Tibial artery (tissue), 4 donors: ENCODE results near the gene ACSL6.

Source experiments
- DNase-seq, 2 donors: peaks; one replicate each; pipeline ENCODE4 v3.0.0-alpha.2; 2019
- H3K27ac ChIP-seq, 2 donors: fragments of 200-600 bp; sonication (generic) in 1 of 2; 1 replicate in 1 of 2; 2 replicates in 1 of 2; pipeline ENCODE4 v1.5.1; 2018 to 2019; ENCODE audit warnings: mild to moderate bottlenecking in 1 of 2
- H3K27me3 ChIP-seq, 2 donors: fragments of 200-600 bp; sonication (generic) in 1 of 2; one replicate each; pipeline versions ENCODE4 v1.5.1 to v1.6.0; 2016 to 2019
- H3K36me3 ChIP-seq, 3 donors: fragments of 200-600 bp; sonication (generic) in 2 of 3; one replicate each; pipeline ENCODE4 v1.5.1; 2016 to 2019; ENCODE audit warnings: mild to moderate bottlenecking in 2 of 3
- H3K4me1 ChIP-seq, 4 donors: fragments of 200-600 bp; sonication (generic) in 2 of 4; 1 replicate in 3 of 4; 2 replicates in 1 of 4; pipeline ENCODE4 v1.5.1; 2016 to 2019
- H3K4me3 ChIP-seq, 2 donors: fragments of 200-600 bp; sonication (generic) in 1 of 2; 1 replicate in 1 of 2; 2 replicates in 1 of 2; pipeline ENCODE4 v1.5.1; 2018 to 2019; ENCODE audit warnings: mild to moderate bottlenecking in 2 of 2
- H3K9me3 ChIP-seq, 3 donors: fragments of 200-600 bp; sonication (generic) in 1 of 3; one replicate each; pipeline ENCODE4 v1.5.1; 2016 to 2019
- CTCF ChIP-seq, 2 experiments: fragments of 200-600 bp in 1 of 2; fragments of 450-650 bp in 1 of 2; IDR thresholded peaks; one replicate each; pipeline ENCODE4 v1.5.1; 2017 to 2019; ENCODE audit warnings: antibody characterized with exemption in 2 of 2, mild to moderate bottlenecking in 1 of 2, moderate library complexity in 1 of 2
- intact Hi-C: fragments of 100-400 bp; cut with DNase I; formaldehyde crosslinking; loops from one replicate; pipeline ENCODE4 v1.15.0; 2023; ENCODE audit warnings: low total_unique reads

The ACSL6 gene

GRCh38 chr5:131980696-131981095 lies 30.8 kb downstream of the ACSL6 start:
- Histone ChIP-seq H3K4me3 (no peak overlapping the region), H3K4me1 (peaks cover 0 to 10% (median 4%) of the 10 kb centered on the region in 4 donors), H3K27ac (no peak overlapping the region), H3K9me3 (no peaks in the 10 kb centered on the region), H3K27me3 (no peaks in the 10 kb centered on the region), H3K36me3 (no peaks in the 10 kb centered on the region)
- intact Hi-C loops = no loop called here
- no peak for TF ChIP-seq CTCF (IDR thresholded peaks at IDR 0.05)
- DNase-seq = no peak

- no peak overlapping the region for H3K27ac ChIP-seq
- H3K4me3 ChIP-seq = no peak overlapping the region
- DNase-seq = no peak
- no peaks in the 10 kb centered on the region for H3K36me3 ChIP-seq
- intact Hi-C loops = no loop called here
- H3K4me1 ChIP-seq = peaks cover 0 to 10% (median 4%) of the 10 kb centered on the region in 4 donors
- no peak for TF ChIP-seq CTCF (IDR thresholded peaks at IDR 0.05)
- no peaks in the 10 kb centered on the region for H3K9me3 ChIP-seq
- no peaks in the 10 kb centered on the region for H3K27me3 ChIP-seq
Observed at GRCh38 chr5:131979816-131980215, 31.6 kb downstream of the ACSL6 start.

GRCh38 chr5:131977212-131977604 lies 34.2 kb downstream of the ACSL6 start:
- no peak for DNase-seq
- Histone ChIP-seq H3K4me3 (no peak overlapping the region), H3K9me3 (no peaks in the 10 kb centered on the region), H3K4me1 (no peaks in the 10 kb centered on the region), H3K36me3 (no peaks in the 10 kb centered on the region), H3K27ac (no peak overlapping the region), H3K27me3 (no peaks in the 10 kb centered on the region)
- no peak for TF ChIP-seq CTCF (IDR thresholded peaks at IDR 0.05)
- intact Hi-C loops = no loop called here

GRCh38 chr5:131976414-131977211 lies 34.8 kb downstream of the ACSL6 start:
- intact Hi-C loops = no loop called here
- Histone ChIP-seq H3K36me3 (no peaks in the 10 kb centered on the region), H3K9me3 (no peaks in the 10 kb centered on the region), H3K4me3 (no peak overlapping the region), H3K27ac (no peak overlapping the region), H3K4me1 (no peaks in the 10 kb centered on the region), H3K27me3 (no peaks in the 10 kb centered on the region)
- DNase-seq = no peak
- no peak for TF ChIP-seq CTCF (IDR thresholded peaks at IDR 0.05)

GRCh38 chr5:131974956-131975726 lies 36.3 kb downstream of the ACSL6 start:
- no peak overlapping the region for H3K27ac ChIP-seq
- no peaks in the 10 kb centered on the region for H3K4me1 ChIP-seq
- no peak overlapping the region for H3K4me3 ChIP-seq
- intact Hi-C loops = no loop called here
- no peaks in the 10 kb centered on the region for H3K9me3 ChIP-seq
- DNase-seq = no peak
- no peak for TF ChIP-seq CTCF (IDR thresholded peaks at IDR 0.05)
- H3K27me3 ChIP-seq = no peaks in the 10 kb centered on the region
- H3K36me3 ChIP-seq = no peaks in the 10 kb centered on the region
